B cell (primary cell): ENCODE results near the gene DUSP15.

Experiments used
- EZH2 ChIP-seq: IDR thresholded peaks from 2 replicates; pipeline ENCODE4 v1.6.1; 2012; ENCODE audit warnings: borderline replicate concordance, low read depth, mild to moderate bottlenecking, moderate library complexity, low read length; ENCODE audit not compliant: insufficient read depth, poor library complexity, severe bottlenecking
- TF ChIP-seq, protein P1 (sequence below): fragments of 200-600 bp; IDR thresholded peaks from one replicate; pipeline ENCODE4 v1.8.0; 2022; ENCODE audit warnings: antibody characterized with exemption, mild to moderate bottlenecking

DNA sequence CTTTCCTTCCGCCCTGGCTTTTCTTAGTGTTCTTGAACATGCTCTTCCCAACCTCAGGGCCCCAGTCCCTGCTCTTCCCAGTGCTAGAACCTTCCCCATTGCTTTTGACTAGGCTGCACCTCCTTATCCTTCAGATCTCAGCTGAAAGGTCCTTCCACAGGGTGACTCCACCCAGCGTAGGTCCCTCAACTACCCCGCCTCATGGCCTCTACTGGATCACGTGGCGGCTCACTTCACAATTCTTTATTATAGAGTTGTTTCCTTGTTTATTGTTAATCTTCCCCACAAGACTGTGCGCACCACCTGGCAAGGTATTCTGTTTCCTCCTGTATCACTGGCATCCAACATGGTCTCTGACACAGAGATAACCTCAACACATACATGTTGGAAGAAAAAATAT lies 31.3 kb upstream of the DUSP15 start:
- TF ChIP-seq, protein P1, sequence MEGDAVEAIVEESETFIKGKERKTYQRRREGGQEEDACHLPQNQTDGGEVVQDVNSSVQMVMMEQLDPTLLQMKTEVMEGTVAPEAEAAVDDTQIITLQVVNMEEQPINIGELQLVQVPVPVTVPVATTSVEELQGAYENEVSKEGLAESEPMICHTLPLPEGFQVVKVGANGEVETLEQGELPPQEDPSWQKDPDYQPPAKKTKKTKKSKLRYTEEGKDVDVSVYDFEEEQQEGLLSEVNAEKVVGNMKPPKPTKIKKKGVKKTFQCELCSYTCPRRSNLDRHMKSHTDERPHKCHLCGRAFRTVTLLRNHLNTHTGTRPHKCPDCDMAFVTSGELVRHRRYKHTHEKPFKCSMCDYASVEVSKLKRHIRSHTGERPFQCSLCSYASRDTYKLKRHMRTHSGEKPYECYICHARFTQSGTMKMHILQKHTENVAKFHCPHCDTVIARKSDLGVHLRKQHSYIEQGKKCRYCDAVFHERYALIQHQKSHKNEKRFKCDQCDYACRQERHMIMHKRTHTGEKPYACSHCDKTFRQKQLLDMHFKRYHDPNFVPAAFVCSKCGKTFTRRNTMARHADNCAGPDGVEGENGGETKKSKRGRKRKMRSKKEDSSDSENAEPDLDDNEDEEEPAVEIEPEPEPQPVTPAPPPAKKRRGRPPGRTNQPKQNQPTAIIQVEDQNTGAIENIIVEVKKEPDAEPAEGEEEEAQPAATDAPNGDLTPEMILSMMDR, result no peak
- TF ChIP-seq EZH2, result no peak
